Upper lobe of right lung (tissue), 1 donor: Measurements from ENCODE around the gene RANBP1. TPM values are rescaled to one million over a fixed set of nuclear protein-coding genes. Genes with fewer than 3 reads are reported as not detected.

Experiments used
- ATAC-seq: fragments of 200-7000 bp; cut with Tn5 transposase; one replicate; pipeline ENCODE4 v1.9.1; 2020; ENCODE audit warnings: mild to moderate bottlenecking, moderate library complexity
- DNase-seq: peaks from one replicate; pipeline ENCODE4 v3.0.0-alpha.2; 2020
- H3K27ac ChIP-seq: fragments of 200-600 bp; one replicate; pipeline ENCODE4 v1.8.0; 2022
- H3K27me3 ChIP-seq: fragments of 200-600 bp; one replicate; pipeline ENCODE4 v1.8.0; 2022; ENCODE audit warnings: mild to moderate bottlenecking
- H3K36me3 ChIP-seq: fragments of 200-600 bp; one replicate; pipeline ENCODE4 v1.8.0; 2022
- H3K4me1 ChIP-seq: fragments of 200-600 bp; one replicate; pipeline ENCODE4 v1.8.0; 2022
- H3K4me3 ChIP-seq: fragments of 200-600 bp; one replicate; pipeline ENCODE4 v1.8.0; 2022; ENCODE audit warnings: mild to moderate bottlenecking
- H3K9me3 ChIP-seq: fragments of 200-600 bp; one replicate; pipeline ENCODE4 v1.8.0; 2022
- intact Hi-C: fragments of 100-400 bp; cut with DNase I; formaldehyde crosslinking; loops from one replicate; pipeline ENCODE4 v1.11.0; 2022
- total RNA-seq: library from RNA; stranded (reverse); fragmentation: NEBNext Ultra II Directional; extraction: Animal tissue kit (Norgen Biotek cat#: 25700); gene quantifications from one replicate; pipeline ENCODE4 v1.2.1, GENCODE V29; 2021
- TF ChIP-seq, protein P1 (sequence below): fragments of 200-600 bp; IDR thresholded peaks from one replicate; pipeline ENCODE4 v1.8.0; 2022; ENCODE audit warnings: antibody characterized with exemption
- donor health status: DM: no; HTN: yes; CAD: no; lungs with severe emphysema.

RANBP1 gene
- total RNA-seq, 1 donor from 2014 or later, result 53.0 TPM

DNA sequence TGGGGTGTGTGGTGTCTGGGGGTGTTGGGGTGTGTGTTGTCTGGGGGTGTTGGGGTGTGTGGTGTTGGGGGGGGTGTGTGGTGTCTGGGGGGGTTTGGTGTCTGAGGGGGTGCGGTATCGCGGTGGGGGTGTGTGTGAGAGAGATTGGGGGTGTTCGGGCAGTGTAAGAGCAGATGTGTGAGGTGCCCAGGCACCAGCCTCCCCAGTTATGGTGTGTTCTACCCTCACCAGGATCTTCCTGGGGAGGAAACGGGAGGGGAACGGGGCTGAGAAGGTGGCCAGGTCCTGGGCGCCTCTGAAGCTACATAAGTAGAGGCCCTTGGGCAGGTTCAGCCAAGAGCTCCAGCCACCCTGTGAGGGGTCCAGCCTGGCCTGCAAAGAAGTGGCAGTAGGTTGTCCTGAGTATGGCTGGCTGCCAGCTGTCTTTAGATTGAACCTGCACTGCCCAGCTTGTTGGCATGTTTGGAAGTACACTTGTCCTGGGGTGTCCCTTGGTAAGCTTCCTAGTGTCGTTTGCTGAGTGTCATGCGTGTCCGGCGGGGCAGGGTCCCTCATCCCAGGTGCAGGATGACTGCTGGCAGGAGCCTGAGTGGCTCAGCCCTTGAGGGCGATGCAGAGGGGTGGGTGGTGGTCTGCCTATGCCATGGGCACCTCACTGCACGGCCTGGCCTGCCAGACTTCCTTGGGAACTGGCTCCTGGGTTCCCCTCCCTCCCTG lies 7.6 kb downstream of the RANBP1 start:
- no peak for DNase-seq
- Histone ChIP-seq H3K27ac (no peak overlapping the region), H3K36me3 (peaks cover 61% of the 10 kb centered on the region), H3K9me3 (no peaks in the 10 kb centered on the region), H3K27me3 (no peaks in the 10 kb centered on the region), H3K4me3 (no peak overlapping the region), H3K4me1 (peaks cover 10% of the 10 kb centered on the region)
- TF ChIP-seq, protein P1, sequence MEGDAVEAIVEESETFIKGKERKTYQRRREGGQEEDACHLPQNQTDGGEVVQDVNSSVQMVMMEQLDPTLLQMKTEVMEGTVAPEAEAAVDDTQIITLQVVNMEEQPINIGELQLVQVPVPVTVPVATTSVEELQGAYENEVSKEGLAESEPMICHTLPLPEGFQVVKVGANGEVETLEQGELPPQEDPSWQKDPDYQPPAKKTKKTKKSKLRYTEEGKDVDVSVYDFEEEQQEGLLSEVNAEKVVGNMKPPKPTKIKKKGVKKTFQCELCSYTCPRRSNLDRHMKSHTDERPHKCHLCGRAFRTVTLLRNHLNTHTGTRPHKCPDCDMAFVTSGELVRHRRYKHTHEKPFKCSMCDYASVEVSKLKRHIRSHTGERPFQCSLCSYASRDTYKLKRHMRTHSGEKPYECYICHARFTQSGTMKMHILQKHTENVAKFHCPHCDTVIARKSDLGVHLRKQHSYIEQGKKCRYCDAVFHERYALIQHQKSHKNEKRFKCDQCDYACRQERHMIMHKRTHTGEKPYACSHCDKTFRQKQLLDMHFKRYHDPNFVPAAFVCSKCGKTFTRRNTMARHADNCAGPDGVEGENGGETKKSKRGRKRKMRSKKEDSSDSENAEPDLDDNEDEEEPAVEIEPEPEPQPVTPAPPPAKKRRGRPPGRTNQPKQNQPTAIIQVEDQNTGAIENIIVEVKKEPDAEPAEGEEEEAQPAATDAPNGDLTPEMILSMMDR, result no peak
- intact Hi-C loops, result no loop called here
- no peak for ATAC-seq

DNA sequence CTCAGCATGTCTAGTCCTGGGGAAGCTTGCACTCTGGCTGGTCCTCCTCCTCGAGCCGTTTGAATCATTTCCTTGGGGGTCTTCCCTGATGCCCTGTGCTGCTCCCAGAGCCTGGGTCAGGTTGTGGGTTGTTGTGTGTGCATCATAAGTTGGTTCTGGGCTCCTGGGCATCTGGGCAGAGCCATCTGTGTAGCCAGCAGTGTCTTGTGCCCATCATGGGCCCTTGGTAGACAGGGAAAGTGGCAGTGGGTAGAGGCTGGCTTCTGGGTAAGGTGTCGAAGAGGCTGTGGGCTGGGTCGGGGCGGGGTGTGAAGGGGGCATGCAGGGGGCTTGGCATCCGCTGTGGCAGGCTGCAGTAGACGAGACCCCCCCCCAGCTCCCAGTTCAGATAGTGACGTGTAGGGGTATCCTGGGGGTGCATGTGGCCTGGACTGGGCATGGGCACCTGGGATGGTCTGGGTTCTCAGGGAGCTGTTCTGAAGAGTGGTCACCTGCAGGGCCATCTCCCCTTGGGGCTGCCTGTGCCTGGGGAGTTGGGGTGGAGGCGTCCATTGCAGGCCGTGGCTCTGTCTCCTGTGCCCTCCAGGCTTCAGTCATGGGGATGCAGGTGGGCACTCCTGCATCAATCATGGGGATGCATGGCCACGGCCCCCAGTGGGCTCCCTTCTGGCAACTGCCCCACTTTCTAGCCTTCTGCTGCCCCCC lies 8.3 kb downstream of the RANBP1 start:
- Histone ChIP-seq H3K27ac (no peak overlapping the region), H3K4me3 (no peak overlapping the region), H3K9me3 (no peaks in the 10 kb centered on the region), H3K27me3 (no peaks in the 10 kb centered on the region), H3K36me3 (peaks cover 57% of the 10 kb centered on the region), H3K4me1 (peaks cover 3% of the 10 kb centered on the region)
- intact Hi-C loops, result no loop called here
- DNase-seq (no peak), ATAC-seq (no peak)
- TF ChIP-seq, protein P1, result no peak

DNA sequence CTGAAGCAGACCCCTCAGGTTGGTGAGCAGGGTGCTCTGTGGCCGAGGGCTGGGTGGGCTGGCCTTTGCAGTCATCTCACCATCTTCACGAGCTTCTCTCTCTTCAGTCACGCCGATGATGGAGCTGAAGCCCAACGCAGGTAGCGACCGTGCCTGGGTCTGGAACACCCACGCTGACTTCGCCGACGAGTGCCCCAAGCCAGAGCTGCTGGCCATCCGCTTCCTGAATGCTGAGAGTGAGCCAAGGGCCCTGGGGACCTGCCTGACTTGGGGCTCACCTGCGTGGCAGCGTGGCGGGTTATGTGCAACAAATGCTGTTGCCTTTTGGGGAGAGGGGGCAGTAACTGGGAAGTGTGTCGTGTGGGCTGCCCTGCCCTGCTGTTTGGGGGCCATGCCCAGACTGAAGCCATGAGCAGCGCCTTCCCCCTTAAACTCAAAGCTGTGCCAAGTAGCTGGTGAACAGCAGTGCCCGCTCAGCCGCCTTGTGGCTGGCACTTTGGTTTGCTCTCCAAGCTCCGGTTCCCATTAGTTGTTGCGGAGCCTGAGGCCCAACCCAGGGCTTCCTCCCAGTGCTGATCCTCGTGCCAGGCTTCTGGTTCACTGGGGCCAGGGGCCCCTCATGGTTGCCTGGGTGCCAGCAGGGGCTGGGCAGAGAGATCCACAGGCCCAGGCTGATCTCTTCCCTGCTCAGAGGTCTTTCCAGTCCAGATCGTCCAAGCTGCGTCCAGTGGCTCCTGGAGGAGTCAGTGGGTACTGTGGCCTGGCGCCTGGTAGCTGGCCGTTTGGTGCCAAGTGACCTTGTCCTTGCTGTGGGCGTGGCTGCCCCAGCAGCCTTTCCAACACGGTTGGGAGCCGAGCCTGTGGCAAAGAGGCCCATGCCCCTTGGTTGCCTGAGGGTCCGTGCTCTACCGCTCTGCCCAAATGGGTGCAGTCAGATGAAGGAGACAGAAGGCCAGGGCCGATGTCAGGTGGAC lies 9.6 kb downstream of the RANBP1 start:
- H3K4me1 ChIP-seq, result no peaks in the 10 kb centered on the region
- H3K27me3 ChIP-seq, result no peaks in the 10 kb centered on the region
- no peak overlapping the region for H3K27ac ChIP-seq
- ATAC-seq, result no peak
- no peaks in the 10 kb centered on the region for H3K9me3 ChIP-seq
- H3K4me3 ChIP-seq, result no peak overlapping the region
- H3K36me3 ChIP-seq, result peaks cover 44% of the 10 kb centered on the region
- intact Hi-C loops, result no loop called here
- TF ChIP-seq, protein P1, result no peak
- no peak for DNase-seq

DNA sequence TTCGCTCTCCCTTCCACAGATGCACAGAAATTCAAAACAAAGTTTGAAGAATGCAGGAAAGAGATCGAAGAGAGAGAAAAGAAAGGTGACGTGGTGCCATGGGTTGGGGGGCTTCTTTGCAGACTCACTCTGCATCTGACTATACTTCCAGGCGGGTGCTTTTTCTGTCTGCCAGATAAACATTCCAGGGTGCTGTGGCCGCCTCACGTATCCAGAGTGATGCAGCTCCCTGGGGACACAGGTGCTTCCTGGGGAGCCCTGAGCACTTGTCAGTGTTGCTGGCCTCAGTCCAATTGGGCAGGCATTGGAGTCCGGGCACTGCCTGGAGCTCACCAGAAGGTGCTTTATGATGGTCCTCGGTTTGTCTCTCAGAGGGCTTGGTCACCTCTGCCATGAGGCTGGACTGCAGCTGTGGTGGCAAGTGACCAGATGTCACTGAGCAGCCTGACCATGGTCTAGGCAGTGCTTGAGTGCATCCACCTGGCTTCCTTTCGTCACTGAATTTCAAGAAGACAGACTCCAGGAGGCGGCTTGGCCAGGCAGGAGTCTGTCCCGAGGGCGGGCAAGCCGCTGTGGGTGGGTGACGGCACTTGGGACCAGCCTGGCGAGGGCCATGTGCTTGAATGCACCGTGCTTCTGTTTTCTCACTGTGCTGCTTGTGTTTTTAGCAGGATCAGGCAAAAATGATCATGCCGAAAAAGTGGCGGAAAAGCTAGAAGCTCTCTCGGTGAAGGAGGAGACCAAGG lies 10.6 kb downstream of the RANBP1 start:
- DNase-seq, result no peak
- H3K4me3 ChIP-seq, result no peak overlapping the region
- H3K36me3 ChIP-seq, result peaks cover 35% of the 10 kb centered on the region
- ATAC-seq, result no peak
- intact Hi-C loops, result no loop called here
- H3K9me3 ChIP-seq, result no peaks in the 10 kb centered on the region
- TF ChIP-seq, protein P1, result no peak
- H3K27ac ChIP-seq, result no peak overlapping the region
- H3K4me1 ChIP-seq, result no peaks in the 10 kb centered on the region
- H3K27me3 ChIP-seq, result no peaks in the 10 kb centered on the region

DNA sequence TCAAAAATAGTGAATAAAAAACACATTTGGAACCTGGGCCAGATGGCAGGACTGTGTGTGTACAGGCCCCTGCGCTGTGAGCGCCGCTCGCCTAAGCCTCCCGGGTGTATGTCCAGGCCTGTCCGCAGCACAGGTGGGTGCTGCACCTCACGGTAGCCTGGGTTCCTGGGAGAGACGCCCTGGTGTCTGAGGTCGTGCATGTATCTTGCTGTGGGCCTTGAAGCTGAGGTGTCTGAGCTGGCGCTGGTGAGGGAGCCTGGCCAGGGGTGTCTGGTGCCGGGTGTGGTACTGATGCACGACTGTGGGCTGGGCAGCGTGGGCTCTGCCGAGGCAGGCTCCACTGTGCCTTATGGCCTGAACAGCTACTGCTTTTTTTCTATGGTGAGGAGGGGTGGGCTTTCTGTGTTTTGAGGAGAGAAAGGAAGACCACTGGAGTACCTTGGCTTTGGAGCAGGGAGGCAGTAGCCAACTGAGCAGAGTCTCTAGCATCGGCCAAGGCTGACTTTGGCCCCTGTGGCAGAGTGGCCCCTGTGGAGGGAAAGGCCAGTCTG lies 11.5 kb downstream of the RANBP1 start:
- H3K9me3 ChIP-seq, result no peaks in the 10 kb centered on the region
- no peak overlapping the region for H3K27ac ChIP-seq
- intact Hi-C loops, result no loop called here
- H3K36me3 ChIP-seq, result peaks cover 26% of the 10 kb centered on the region
- DNase-seq (no peak), ATAC-seq (no peak)
- H3K27me3 ChIP-seq, result no peaks in the 10 kb centered on the region
- peaks cover 2% of the 10 kb centered on the region for H3K4me1 ChIP-seq
- H3K4me3 ChIP-seq, result no peak overlapping the region
- TF ChIP-seq, protein P1, result no peak
